Body of pancreas (tissue), 4 donors: ENCODE data around the gene PRAMEF1. TPM values are rescaled to one million over a fixed set of nuclear protein-coding genes. Genes with fewer than 3 reads are reported as not detected.
"Not testable (repeated sequence)": the region's sequence is repeated elsewhere in the genome, so short reads cannot be mapped to it uniquely, and the experiment has no call there.

Experiments used
- ATAC-seq: fragments of 150-250 bp; one replicate; pipeline ENCODE4 v1.9.1; 2016
- DNase-seq, 4 donors: peaks; one replicate each; pipeline ENCODE4 v3.0.0-alpha.2; 2019
- H3K27ac ChIP-seq, 4 donors: fragments of 200-600 bp; sonication (generic); 1 replicate in 3 of 4; 2 replicates in 1 of 4; pipeline versions ENCODE4 v1.5.1 to v1.6.1; 2016 to 2019; ENCODE audit warnings: mild to moderate bottlenecking in 1 of 4, mixed read lengths in 1 of 4, moderate library complexity in 1 of 4
- H3K27me3 ChIP-seq, 2 donors: fragments of 200-600 bp; sonication (generic); one replicate each; pipeline ENCODE4 v1.6.0; 2016; ENCODE audit warnings: mild to moderate bottlenecking in 1 of 2
- H3K36me3 ChIP-seq, 2 donors: fragments of 200-600 bp; sonication (generic); replicated peaks in 1 of 2; 2 replicates each; pipeline ENCODE4 v1.5.1; 2016; ENCODE audit warnings: low read depth in 2 of 2; ENCODE audit not compliant: insufficient read depth in 1 of 2
- H3K4me1 ChIP-seq: fragments of 200-600 bp; sonication (generic); one replicate; pipeline ENCODE4 v1.6.0; 2016
- H3K4me3 ChIP-seq, 2 donors: fragments of 200-600 bp; sonication (generic); 1 replicate in 1 of 2; 2 replicates in 1 of 2; pipeline ENCODE4 v1.5.1; 2016 to 2019
- H3K9me3 ChIP-seq, 3 donors: fragments of 200-600 bp; sonication (generic); 1 replicate in 2 of 3; 2 replicates in 1 of 3; pipeline ENCODE4 v1.5.1; 2016
- CTCF ChIP-seq, 7 experiments: fragments of 450-650 bp in 4 of 7; fragments of 200-600 bp in 3 of 7; sonication (generic) in 3 of 7; IDR thresholded peaks; one replicate each; pipeline ENCODE4 v1.5.1; 2016 to 2019; ENCODE audit warnings: antibody characterized with exemption in 7 of 7
- POLR2A ChIP-seq, 3 donors: fragments of 450-650 bp; IDR thresholded peaks; one replicate each; pipeline ENCODE4 v1.6.1; 2016; ENCODE audit warnings: antibody characterized with exemption in 3 of 3, mild to moderate bottlenecking in 2 of 3
- WGBS, 2 donors: methylation state at CpG; one replicate each; pipeline ENCODE4 v1.1.5; 2017; 5-methylcytosine and 5-hydroxymethylcytosine counted together
- intact Hi-C: fragments of 100-400 bp; cut with DNase I; formaldehyde crosslinking; loops from one replicate; pipeline ENCODE4 v1.15.1; 2023
- total RNA-seq, 2 donors: library from RNA; depleted of rRNA; stranded (reverse); fragments of >200 nt; gene quantifications; one replicate each; pipeline ENCODE4 v1.1.0, GENCODE V29; 2016

Gene PRAMEF1
- total RNA-seq, 2 donors from 2014 or later: not detected

DNA sequence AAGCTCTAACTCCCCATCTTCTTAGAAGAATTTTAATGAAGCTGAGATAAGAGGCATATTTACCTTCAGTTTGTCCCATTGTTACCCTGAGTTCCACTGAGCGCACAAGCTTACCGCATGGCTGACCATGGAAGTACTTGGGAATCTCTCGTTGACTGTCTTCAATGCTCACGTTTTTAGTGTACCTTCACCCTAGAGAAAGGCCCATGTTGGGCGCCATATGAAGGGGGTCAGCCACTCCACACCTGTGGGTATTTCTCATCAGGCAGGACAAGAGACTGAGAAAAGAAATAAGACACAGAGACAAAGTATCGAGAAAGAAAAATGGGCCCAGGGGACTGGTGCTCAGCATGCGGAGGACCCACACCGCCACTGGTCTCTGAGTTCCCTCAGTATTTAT is 6.5 kb upstream of the PRAMEF1 start:
- H3K4me1 ChIP-seq, intact Hi-C loops, H3K27me3 ChIP-seq, H3K9me3 ChIP-seq, H3K4me3 ChIP-seq, H3K27ac ChIP-seq, H3K36me3 ChIP-seq, ATAC-seq, DNase-seq: not testable (repeated sequence)
- WGBS, 2 donors: 69 to 81% methylated on average over 7 to 8 of the region's 8 CpGs

GRCh38 chr1:12798911-12799310 is 7.7 kb downstream of the PRAMEF1 start:
- WGBS, 2 donors: 45% methylated on average over 4 of the region's 4 CpGs; no CpG with 5 or more reads in 1 of the 2 donors
- no peaks in the 10 kb centered on the region for H3K9me3 ChIP-seq
- no peak for ATAC-seq

DNA sequence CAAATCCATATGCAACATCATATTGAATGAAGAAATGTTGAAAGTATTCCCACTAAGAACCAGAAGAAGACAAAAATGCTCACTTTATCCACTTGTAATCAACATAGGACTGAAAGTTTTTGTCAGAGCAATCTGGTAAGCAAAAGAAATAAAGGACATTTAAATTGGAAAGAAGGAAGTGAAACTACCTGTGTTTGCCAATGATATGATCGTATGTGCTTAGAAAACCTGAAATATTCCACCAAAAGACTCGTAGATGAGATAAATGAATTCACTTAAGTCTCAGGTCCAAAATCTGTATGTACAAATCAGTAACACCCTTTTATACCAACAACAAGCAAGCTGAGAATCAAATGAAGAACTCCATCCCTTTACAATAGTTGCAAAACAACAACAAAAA is 8.5 kb downstream of the PRAMEF1 start:
- 35 to 47% methylated on average over 2 of the region's 2 CpGs for WGBS, 2 donors
- intact Hi-C loops: no loop called here
- Histone ChIP-seq H3K27me3 (no peaks in the 10 kb centered on the region), H3K4me1 (no peaks in the 10 kb centered on the region), H3K36me3 (no peaks in the 10 kb centered on the region), H3K9me3 (no peaks in the 10 kb centered on the region), H3K4me3 (no peak overlapping the region), H3K27ac (no peak overlapping the region)
- no peak for TF ChIP-seq CTCF (IDR thresholded peaks at IDR 0.05)
- TF ChIP-seq POLR2A (IDR thresholded peaks at IDR 0.05): no peak
- ATAC-seq (no peak), DNase-seq (no peak)

More at GRCh38 chr1:12798911-12799310, 7.7 kb downstream of the PRAMEF1 start:
- H3K27me3 ChIP-seq: no peaks in the 10 kb centered on the region
- no peaks in the 10 kb centered on the region for H3K36me3 ChIP-seq
- H3K27ac ChIP-seq: no peak overlapping the region
- no peak for DNase-seq
- TF ChIP-seq CTCF (IDR thresholded peaks at IDR 0.05) (no peak), POLR2A (IDR thresholded peaks at IDR 0.05) (no peak)
- intact Hi-C loops: no loop called here
- H3K4me1 ChIP-seq: no peaks in the 10 kb centered on the region
- H3K4me3 ChIP-seq: no peak overlapping the region

- H3K4me3 ChIP-seq: no peak overlapping the region
- H3K36me3 ChIP-seq: no peaks in the 10 kb centered on the region
- ATAC-seq: no peak
- H3K4me1 ChIP-seq: no peaks in the 10 kb centered on the region
- intact Hi-C loops: no loop called here
- 64% methylated on average over 1 of the region's 1 CpG; no CpG with 5 or more reads in 1 of the 2 donors for WGBS, 2 donors
- no peak for TF ChIP-seq CTCF (IDR thresholded peaks at IDR 0.05)
- no peak for TF ChIP-seq POLR2A (IDR thresholded peaks at IDR 0.05)
- no peak for DNase-seq
- no peak overlapping the region for H3K27ac ChIP-seq
- no peaks in the 10 kb centered on the region for H3K27me3 ChIP-seq
- H3K9me3 ChIP-seq: no peaks in the 10 kb centered on the region
These were observed 18.7 kb downstream of the PRAMEF1 start for GRCh38 chr1:12809933-12810332.

GRCh38 chr1:12810691-12811408 is 19.7 kb downstream of the PRAMEF1 start:
- intact Hi-C loops: no loop called here

More at GRCh38 chr1:12810691-12811408, 19.7 kb downstream of the PRAMEF1 start:
- H3K36me3 ChIP-seq: no peaks in the 10 kb centered on the region
- WGBS, 2 donors: 20 to 53% methylated on average over 1 to 5 of the region's 5 CpGs
- H3K27ac ChIP-seq: no peak overlapping the region
- H3K27me3 ChIP-seq: no peaks in the 10 kb centered on the region
- no peaks in the 10 kb centered on the region for H3K4me1 ChIP-seq
- H3K4me3 ChIP-seq: no peak overlapping the region
- TF ChIP-seq CTCF (IDR thresholded peaks at IDR 0.05) (no peak), POLR2A (IDR thresholded peaks at IDR 0.05) (no peak)
- no peak for DNase-seq
- H3K9me3 ChIP-seq: no peaks in the 10 kb centered on the region
- no peak for ATAC-seq
